Measurements from ENCODE around the gene KCNQ1.

- TF ChIP-seq CTCF (IDR thresholded peaks at IDR 0.05) = no peak
- no peak for TF ChIP-seq POLR2A (IDR thresholded peaks at IDR 0.05)
Measured at GRCh38 chr11:2820976-2821375, 376.2 kb downstream of the KCNQ1 start.

All from adrenal gland (tissue), 5 donors.